Measurements from ENCODE around the gene TDRKH.

DNA sequence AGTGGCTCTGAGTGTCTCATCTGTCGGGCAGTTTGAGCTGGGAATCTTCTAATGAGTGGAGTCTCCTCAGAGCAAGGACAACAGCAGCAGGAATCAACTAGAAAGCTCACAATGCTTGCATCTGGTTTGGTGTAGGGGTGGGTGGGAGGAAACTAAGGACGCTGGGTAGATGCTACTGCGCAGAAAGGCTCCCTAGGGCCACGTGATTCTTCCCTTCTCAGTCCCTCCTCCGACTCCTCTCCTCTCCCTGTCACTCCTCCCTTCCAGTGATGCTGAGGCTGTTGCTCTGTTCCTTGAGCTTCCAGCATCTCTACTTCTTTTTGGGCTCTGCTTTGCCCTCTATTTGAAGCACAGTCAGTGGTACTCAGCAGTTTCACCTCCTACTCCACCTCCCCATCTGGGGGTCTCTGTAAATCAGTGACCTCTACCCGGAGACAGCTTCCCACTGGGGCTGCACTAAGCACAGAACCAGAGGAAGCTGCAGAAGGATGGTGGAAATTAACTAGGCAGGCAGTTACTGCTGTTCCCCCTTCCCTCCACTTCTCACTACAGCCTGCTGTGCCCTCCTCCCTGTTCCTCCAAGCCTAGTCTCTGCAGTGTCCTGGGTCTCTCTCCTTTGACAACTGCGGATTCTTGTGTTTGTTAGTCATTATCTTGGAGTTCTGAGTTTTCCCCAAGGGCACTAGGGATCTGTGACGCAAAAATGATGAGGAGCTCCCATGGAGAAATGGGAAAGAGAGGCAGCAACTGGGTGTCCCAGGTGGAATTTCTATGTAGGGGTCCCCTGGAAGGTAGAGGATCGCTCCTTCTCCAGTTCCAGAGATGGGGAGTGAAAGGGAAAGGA lies 9.1 kb upstream of the TDRKH start:
- TF ChIP-seq POLR2AphosphoS5 (IDR thresholded peaks at IDR 0.05; ENCODE audit: low read depth, low read length) (no peak), TAF1 (IDR thresholded peaks at IDR 0.05; ENCODE audit: low read depth, low read length) (no peak), PAX5 (IDR thresholded peaks at IDR 0.05; ENCODE audit: insufficient read depth, low read length, severe bottlenecking) (no peak)
